ENCODE data around the gene IP6K1.
"Not testable (repeated sequence)": the region's sequence is repeated elsewhere in the genome, so short reads cannot be mapped to it uniquely, and the experiment has no call there.

IP6K1 gene

DNA sequence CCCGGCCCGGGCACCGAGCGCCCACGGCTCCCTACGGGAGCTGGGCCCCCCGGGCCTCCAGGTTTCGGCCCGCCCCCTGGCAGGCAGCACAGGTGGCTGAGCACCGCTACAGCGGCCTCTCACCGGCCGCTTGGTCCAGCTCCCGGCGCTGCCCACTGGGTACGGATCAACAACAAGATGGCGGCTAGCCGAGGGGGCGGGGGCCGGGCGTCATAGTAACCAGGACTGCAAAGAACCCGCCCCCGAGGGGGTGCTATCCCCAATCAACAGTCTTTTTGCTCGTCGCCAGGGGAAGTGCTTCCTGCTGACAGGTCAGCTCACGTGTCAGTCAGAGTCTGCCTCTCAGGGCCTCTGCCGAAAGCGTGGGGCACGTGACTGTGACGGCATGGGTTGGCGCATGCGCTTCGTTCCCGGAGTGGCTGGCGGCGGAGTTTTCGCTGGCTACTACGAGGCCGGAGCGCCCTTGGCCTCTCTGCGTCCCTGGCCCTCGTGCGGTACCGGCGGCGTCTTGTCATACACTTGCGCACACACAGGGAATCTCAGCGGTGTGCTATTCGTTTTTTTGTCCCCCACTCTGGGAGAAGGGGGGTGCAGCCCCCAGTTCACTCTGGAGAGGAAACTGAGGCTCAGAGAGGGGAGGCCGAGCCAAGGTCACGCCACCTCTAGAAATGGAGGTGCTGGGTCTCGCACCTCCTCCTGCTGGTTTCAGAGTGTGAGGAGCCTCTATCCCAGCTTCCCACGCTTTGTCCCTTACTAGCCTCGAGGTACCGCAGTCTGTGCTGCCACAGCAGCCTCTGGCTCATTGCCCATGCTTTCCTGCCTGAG is at the start of gene IP6K1:
TSS of gene IP6K1 (minus strand) at position 186 of the 825 bp plus-strand sequence. CDS start 38,502 bp downstream, outside the sequence.
- no peak for TF ChIP-seq CTCF (conservative IDR thresholded peaks at IDR 0.05; ENCODE audit: low read length)
- peak within 1 kb of the TSS; percentile 88 for H3K4me3 ChIP-seq (ENCODE audit: low read length)

GRCh38 chr3:49831341-49831740 is 45.0 kb upstream of the IP6K1 start:
- no peak for TF ChIP-seq CTCF (conservative IDR thresholded peaks at IDR 0.05; ENCODE audit: low read length)
- no peak for DNase-seq (ENCODE audit: low read depth)
- H3K4me3 ChIP-seq (ENCODE audit: low read length), result no peak overlapping the region

More for the DNA sequence above, at the start of gene IP6K1:
- peak; percentile 100 for DNase-seq (ENCODE audit: low read depth)

DNA sequence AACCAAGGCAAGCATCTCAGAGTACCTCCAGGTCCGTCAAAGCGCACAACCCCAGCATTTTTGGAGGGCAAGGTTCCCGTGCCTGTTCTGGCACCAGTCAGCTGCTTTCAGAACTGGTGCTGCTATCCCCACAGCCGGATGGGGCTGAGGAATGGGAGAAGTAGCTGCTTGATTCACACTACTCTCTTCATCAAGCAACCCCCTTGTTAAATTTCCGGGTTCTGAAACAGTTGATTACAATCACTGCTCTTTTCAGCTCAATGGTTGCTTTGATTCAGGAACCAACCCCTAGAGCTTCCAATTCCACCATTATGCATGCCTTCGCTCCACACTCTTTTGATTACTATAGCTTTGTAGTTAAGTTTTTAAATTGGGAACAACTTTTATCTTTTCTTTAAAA is 39.7 kb upstream of the IP6K1 start:
- H3K4me3 ChIP-seq (ENCODE audit: low read length), result no peak overlapping the region
- no peak for DNase-seq (ENCODE audit: low read depth)
- no peak for TF ChIP-seq CTCF (conservative IDR thresholded peaks at IDR 0.05; ENCODE audit: low read length)

- H3K4me3 ChIP-seq (ENCODE audit: low read length); DNase-seq (ENCODE audit: low read depth): not testable (repeated sequence)
Measured at GRCh38 chr3:49823131-49823530, 36.8 kb upstream of the IP6K1 start.

- DNase-seq (ENCODE audit: low read depth), result peak; percentile 79
- peak within 1 kb of the TSS; percentile 75 for H3K4me3 ChIP-seq (ENCODE audit: low read length)
- TF ChIP-seq CTCF (conservative IDR thresholded peaks at IDR 0.05; ENCODE audit: low read length), result no peak
Measured at GRCh38 chr3:49813497-49814174, 27.3 kb upstream of the IP6K1 start, which contains the start of gene UBA7. TSS of gene UBA7 (minus strand) at chr3:49813953. CDS start at chr3:49813787, 166 bp downstream.

GRCh38 chr3:49812916-49813496 is 26.7 kb upstream of the IP6K1 start:
- H3K4me3 ChIP-seq (ENCODE audit: low read length), result peak overlapping the region; percentile 75
- no peak for DNase-seq (ENCODE audit: low read depth)
- no peak for TF ChIP-seq CTCF (conservative IDR thresholded peaks at IDR 0.05; ENCODE audit: low read length)

DNA sequence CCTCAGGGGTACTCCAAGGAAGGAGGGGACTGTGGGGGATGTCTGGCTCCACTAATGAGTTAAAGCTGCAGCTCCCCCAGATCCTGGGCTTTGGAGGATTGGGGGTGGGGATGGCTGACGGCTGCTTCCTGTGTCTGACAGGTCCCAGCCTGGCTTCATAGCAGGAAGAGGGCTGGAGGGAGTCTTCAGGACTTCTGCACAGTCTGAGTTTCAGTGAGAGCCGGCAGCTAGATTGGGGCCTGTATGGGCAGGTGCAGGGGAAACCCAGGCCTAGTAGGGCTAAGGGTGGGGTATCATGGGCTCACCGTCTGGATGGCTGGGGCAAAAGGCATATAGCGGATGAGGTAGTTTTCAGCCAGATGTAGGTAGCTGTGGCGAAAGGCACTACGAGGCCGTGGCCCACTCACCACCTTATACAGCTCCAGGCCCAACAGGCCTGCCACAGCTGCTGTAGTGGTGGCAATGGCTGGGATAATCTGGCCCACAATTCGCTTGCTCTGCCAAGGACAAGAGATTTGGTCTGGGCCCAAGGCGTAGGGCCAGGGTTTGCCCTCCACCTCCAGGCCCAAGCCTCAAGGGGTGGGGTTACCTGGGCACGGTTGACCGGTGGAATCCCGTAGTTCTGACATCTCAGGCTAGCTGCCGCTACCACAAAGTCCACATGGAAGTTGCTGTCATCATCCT is 21.2 kb upstream of the IP6K1 start:
- no peak for DNase-seq (ENCODE audit: low read depth)
- H3K4me3 ChIP-seq (ENCODE audit: low read length), result no peak overlapping the region
- TF ChIP-seq CTCF (conservative IDR thresholded peaks at IDR 0.05; ENCODE audit: low read length), result no peak

Measured in AG10803 (cell line).